ENCODE results near the gene SLC51A.
"Not testable (repeated sequence)": the region's sequence is repeated elsewhere in the genome, so short reads cannot be mapped to it uniquely, and the experiment has no call there.

Gene SLC51A

GRCh38 chr3:196216089-196216564 is at the start of gene SLC51A:
Gene SLC51A, plus strand, starts transcription at chr3:196216534. Its CDS starts 179 bp downstream, at chr3:196216713.
- Mint-ChIP-seq H3K4me1 (peaks cover 32% of the 10 kb centered on the region), H3K27me3 (no peaks in the 10 kb centered on the region), H3K4me3 (peak within 1 kb of the TSS in 1 of 2 donors; percentile 10), H3K27ac (peak within 1 kb of the TSS in 1 of 2 donors; percentile 90), H3K9me3 (no peaks in the 10 kb centered on the region)
- no peak for DNase-seq
- no peak for ATAC-seq

- no peak overlapping the region for H3K27ac Mint-ChIP-seq
These were observed 49.6 kb upstream of the SLC51A start for GRCh38 chr3:196166741-196167140.

GRCh38 chr3:196168808-196169391 is 47.4 kb upstream of the SLC51A start:
- no peaks in the 10 kb centered on the region for H3K27me3 Mint-ChIP-seq
- H3K4me1 Mint-ChIP-seq, result peaks cover 5% of the 10 kb centered on the region
- no peak overlapping the region for H3K27ac Mint-ChIP-seq
- H3K4me3 Mint-ChIP-seq, result no peak overlapping the region
- ATAC-seq (no peak), DNase-seq (no peak)
- no peaks in the 10 kb centered on the region for H3K9me3 Mint-ChIP-seq

More at GRCh38 chr3:196166741-196167140, 49.6 kb upstream of the SLC51A start:
- DNase-seq, result no peak
- Mint-ChIP-seq H3K4me3 (no peak overlapping the region), H3K4me1 (peaks cover 15% of the 10 kb centered on the region), H3K9me3 (no peaks in the 10 kb centered on the region), H3K27me3 (no peaks in the 10 kb centered on the region)
- ATAC-seq, result peak; percentile 68

- ATAC-seq, result no peak
- no peaks in the 10 kb centered on the region for H3K27me3 Mint-ChIP-seq
- no peak overlapping the region for H3K4me3 Mint-ChIP-seq
- no peak for DNase-seq
- H3K27ac Mint-ChIP-seq, result no peak overlapping the region
- no peaks in the 10 kb centered on the region for H3K9me3 Mint-ChIP-seq
- H3K4me1 Mint-ChIP-seq, result peaks cover 5% of the 10 kb centered on the region
These were observed 46.5 kb upstream of the SLC51A start for GRCh38 chr3:196169836-196170240.

- not testable (repeated sequence) for H3K9me3 Mint-ChIP-seq, H3K4me3 Mint-ChIP-seq, H3K27ac Mint-ChIP-seq, H3K4me1 Mint-ChIP-seq, ATAC-seq, DNase-seq, H3K27me3 Mint-ChIP-seq
These were observed 46.0 kb upstream of the SLC51A start for GRCh38 chr3:196170296-196170695.

GRCh38 chr3:196174652-196175051 is 41.7 kb upstream of the SLC51A start:
- no peak overlapping the region for H3K4me3 Mint-ChIP-seq
- peaks cover 11% of the 10 kb centered on the region for H3K4me1 Mint-ChIP-seq
- no peaks in the 10 kb centered on the region for H3K27me3 Mint-ChIP-seq
- DNase-seq (no peak), ATAC-seq (no peak)
- no peak overlapping the region for H3K27ac Mint-ChIP-seq
- H3K9me3 Mint-ChIP-seq, result no peaks in the 10 kb centered on the region

- Mint-ChIP-seq H3K4me1 (peaks cover 16% of the 10 kb centered on the region), H3K4me3 (no peak overlapping the region), H3K27ac (no peak overlapping the region), H3K27me3 (no peaks in the 10 kb centered on the region), H3K9me3 (no peaks in the 10 kb centered on the region)
- DNase-seq (no peak), ATAC-seq (no peak)
These were observed 41.2 kb upstream of the SLC51A start for GRCh38 chr3:196175116-196175625.

GRCh38 chr3:196175722-196176121 is 40.6 kb upstream of the SLC51A start:
- DNase-seq, result no peak
- no peaks in the 10 kb centered on the region for H3K9me3 Mint-ChIP-seq
- no peak overlapping the region for H3K27ac Mint-ChIP-seq
- H3K4me1 Mint-ChIP-seq, result peaks cover 21% of the 10 kb centered on the region
- ATAC-seq, result no peak
- H3K27me3 Mint-ChIP-seq, result no peaks in the 10 kb centered on the region
- no peak overlapping the region for H3K4me3 Mint-ChIP-seq

- DNase-seq (no peak), ATAC-seq (no peak)
- H3K4me1 Mint-ChIP-seq, result peaks cover 40% of the 10 kb centered on the region
- H3K4me3 Mint-ChIP-seq, result no peak overlapping the region
- no peaks in the 10 kb centered on the region for H3K9me3 Mint-ChIP-seq
- H3K27me3 Mint-ChIP-seq, result no peaks in the 10 kb centered on the region
- no peak overlapping the region for H3K27ac Mint-ChIP-seq
These were observed 38.8 kb upstream of the SLC51A start for GRCh38 chr3:196177567-196177966.

GRCh38 chr3:196177967-196178366 is 38.4 kb upstream of the SLC51A start:
- Mint-ChIP-seq H3K27me3 (no peaks in the 10 kb centered on the region), H3K27ac (no peak overlapping the region), H3K4me3 (no peak overlapping the region), H3K9me3 (no peaks in the 10 kb centered on the region), H3K4me1 (peaks cover 44% of the 10 kb centered on the region)
- DNase-seq (no peak), ATAC-seq (no peak)

- Mint-ChIP-seq H3K27ac (peak overlapping the region; percentile 95 to 98), H3K9me3 (no peaks in the 10 kb centered on the region)
- ATAC-seq, result no peak
These were observed 37.3 kb upstream of the SLC51A start for GRCh38 chr3:196178993-196179379.

GRCh38 chr3:196179380-196180308 is 36.7 kb upstream of the SLC51A start:
- DNase-seq (peak; percentile 93 to 98), ATAC-seq (peak; percentile 87)
- H3K27ac Mint-ChIP-seq, result peak overlapping the region; percentile 95 to 98
- peak overlapping the region; percentile 79 to 80 for H3K4me3 Mint-ChIP-seq
- H3K4me1 Mint-ChIP-seq, result peaks cover 55% of the 10 kb centered on the region
- H3K27me3 Mint-ChIP-seq, result no peaks in the 10 kb centered on the region
- H3K9me3 Mint-ChIP-seq, result no peaks in the 10 kb centered on the region

More at GRCh38 chr3:196178993-196179379, 37.3 kb upstream of the SLC51A start:
- H3K4me1 Mint-ChIP-seq, result peaks cover 54% of the 10 kb centered on the region
- H3K4me3 Mint-ChIP-seq, result peak overlapping the region; percentile 79 to 80
- no peaks in the 10 kb centered on the region for H3K27me3 Mint-ChIP-seq
- no peak for DNase-seq

- no peaks in the 10 kb centered on the region for H3K27me3 Mint-ChIP-seq
- no peaks in the 10 kb centered on the region for H3K9me3 Mint-ChIP-seq
- ATAC-seq, result no peak
- H3K4me1 Mint-ChIP-seq, result peaks cover 55% of the 10 kb centered on the region
- H3K4me3 Mint-ChIP-seq, result peak overlapping the region; percentile 79 to 80
- no peak for DNase-seq
- peak overlapping the region; percentile 95 to 98 for H3K27ac Mint-ChIP-seq
These were observed 36.0 kb upstream of the SLC51A start for GRCh38 chr3:196180346-196180745.

- no peaks in the 10 kb centered on the region for H3K27me3 Mint-ChIP-seq
- DNase-seq (no peak), ATAC-seq (no peak)
- H3K9me3 Mint-ChIP-seq, result no peaks in the 10 kb centered on the region
- H3K4me3 Mint-ChIP-seq, result peak overlapping the region; percentile 18 to 19
- peak overlapping the region; percentile 52 to 67 for H3K27ac Mint-ChIP-seq
- H3K4me1 Mint-ChIP-seq, result peaks cover 55% of the 10 kb centered on the region
These were observed 35.2 kb upstream of the SLC51A start for GRCh38 chr3:196181127-196181546.

GRCh38 chr3:196184169-196184432 is 32.2 kb upstream of the SLC51A start:
- not testable (repeated sequence) for H3K27me3 Mint-ChIP-seq, H3K4me3 Mint-ChIP-seq, ATAC-seq, H3K9me3 Mint-ChIP-seq, DNase-seq
- Mint-ChIP-seq H3K27ac (peak overlapping the region; percentile 15 to 67), H3K4me1 (peaks cover 62% of the 10 kb centered on the region)

GRCh38 chr3:196184881-196185280 is 31.5 kb upstream of the SLC51A start:
- DNase-seq (no peak), ATAC-seq (no peak)
- H3K9me3 Mint-ChIP-seq, result no peaks in the 10 kb centered on the region
- H3K27ac Mint-ChIP-seq, result no peak overlapping the region
- no peak overlapping the region for H3K4me3 Mint-ChIP-seq
- H3K4me1 Mint-ChIP-seq, result peaks cover 54% of the 10 kb centered on the region
- no peaks in the 10 kb centered on the region for H3K27me3 Mint-ChIP-seq

Measured in stimulated activated naive CD8-positive, alpha-beta T cell treated with anti-CD3 and anti-CD28 coated beads, Interleukin-15, amount 100 ng/mL, for 72 hours (primary cell).